Neuronal stem cell (in vitro differentiated cells): Measurements from ENCODE around the gene ZSWIM8.

Experiments used
- DNase-seq: peaks from one replicate; pipeline ENCODE4 v3.0.0-alpha.2; 2013; ENCODE audit warnings: low spot score
- H2AFZ ChIP-seq: one replicate; pipeline ENCODE4 v1.6.1; 2013; ENCODE audit warnings: mild to moderate bottlenecking, low read length, inconsistent platforms
- H2AK5ac ChIP-seq: 2 replicates; pipeline ENCODE4 v1.6.1; 2013; ENCODE audit warnings: low read depth, mild to moderate bottlenecking, inconsistent platforms, low read length, moderate library complexity, mixed read lengths
- H2BK120ac ChIP-seq: 2 replicates; pipeline ENCODE4 v1.6.1; 2013; ENCODE audit warnings: low read depth, mild to moderate bottlenecking, inconsistent platforms, low read length, moderate library complexity, mixed read lengths
- H2BK12ac ChIP-seq: one replicate; pipeline ENCODE4 v1.6.1; 2013; ENCODE audit warnings: low read length, inconsistent platforms
- H2BK15ac ChIP-seq: 2 replicates; pipeline ENCODE4 v1.6.1; 2013; ENCODE audit warnings: mild to moderate bottlenecking, low read length, inconsistent platforms, mixed read lengths
- H2BK5ac ChIP-seq: one replicate; pipeline ENCODE4 v1.6.1; 2013; ENCODE audit warnings: inconsistent platforms, mild to moderate bottlenecking, low read length, moderate library complexity
- H3K14ac ChIP-seq: one replicate; pipeline ENCODE4 v1.6.1; 2013; ENCODE audit warnings: low read length, inconsistent platforms
- H3K18ac ChIP-seq: 2 replicates; pipeline ENCODE4 v1.6.1; 2013; ENCODE audit warnings: low read length, inconsistent platforms
- H3K23ac ChIP-seq: 2 replicates; pipeline ENCODE4 v1.6.1; 2013; ENCODE audit warnings: low read depth, mild to moderate bottlenecking, mixed read lengths, low read length, inconsistent platforms; ENCODE audit not compliant: poor library complexity
- H3K27ac ChIP-seq: replicated peaks from 3 replicates; pipeline ENCODE4 v1.5.1; 2013; ENCODE audit warnings: low read length, inconsistent platforms
- H3K27me3 ChIP-seq, 3 experiments: 2 replicates each; pipeline ENCODE4 v1.6.1; 2013; ENCODE audit warnings: low read length in 3 of 3, mild to moderate bottlenecking in 2 of 3, inconsistent platforms in 1 of 3, low read depth in 1 of 3, mixed read lengths in 1 of 3, moderate library complexity in 1 of 3; ENCODE audit not compliant: control insufficient read depth in 3 of 3, insufficient read depth in 3 of 3
- H3K36me3 ChIP-seq, 2 donors: replicated peaks in 1 of 2; 2 replicates each; pipeline ENCODE4 v1.6.1; 2013; ENCODE audit warnings: low read length in 2 of 2; ENCODE audit not compliant: control insufficient read depth in 2 of 2, insufficient read depth in 2 of 2
- H3K4ac ChIP-seq: 2 replicates; pipeline ENCODE4 v1.6.1; 2013; ENCODE audit warnings: inconsistent platforms, mild to moderate bottlenecking, low read length, moderate library complexity
- H3K4me1 ChIP-seq, 2 donors: 1 replicate in 1 of 2; 2 replicates in 1 of 2; pipeline ENCODE4 v1.6.1; 2013; ENCODE audit warnings: low read length in 2 of 2, low read depth in 1 of 2; ENCODE audit not compliant: control insufficient read depth in 2 of 2, insufficient read depth in 1 of 2
- H3K4me2 ChIP-seq: one replicate; pipeline ENCODE4 v1.6.1; 2013; ENCODE audit warnings: mild to moderate bottlenecking, low read length, inconsistent platforms; ENCODE audit not compliant: insufficient read depth, poor library complexity, severe bottlenecking
- H3K4me3 ChIP-seq, 2 donors: 2 replicates each; pipeline ENCODE4 v1.5.1; 2013; ENCODE audit warnings: low read length in 2 of 2, mild to moderate bottlenecking in 2 of 2, inconsistent platforms in 1 of 2, moderate library complexity in 1 of 2
- H3K79me1 ChIP-seq: one replicate; pipeline ENCODE4 v1.6.1; 2013; ENCODE audit warnings: low read depth, mild to moderate bottlenecking, inconsistent platforms, low read length, moderate library complexity
- H3K9ac ChIP-seq: one replicate; pipeline ENCODE4 v1.6.1; 2013; ENCODE audit warnings: mild to moderate bottlenecking, low read depth, low read length, inconsistent platforms; ENCODE audit not compliant: poor library complexity
- H3K9me3 ChIP-seq, 2 donors: replicated peaks in 1 of 2; 2 replicates each; pipeline versions ENCODE3 to v1.6.1; 2013; ENCODE audit warnings: low read length in 2 of 2, mild to moderate bottlenecking in 2 of 2, inconsistent platforms in 1 of 2, low read depth in 1 of 2, mixed read lengths in 1 of 2, moderate library complexity in 1 of 2; ENCODE audit not compliant: control insufficient read depth in 2 of 2, insufficient read depth in 1 of 2
- H4K8ac ChIP-seq: one replicate; pipeline ENCODE4 v1.6.1; 2013; ENCODE audit warnings: low read depth, mild to moderate bottlenecking, inconsistent platforms, low read length, moderate library complexity
- H4K91ac ChIP-seq: one replicate; pipeline ENCODE4 v1.6.1; 2013; ENCODE audit warnings: low read length, low read depth, mild to moderate bottlenecking, inconsistent platforms; ENCODE audit not compliant: poor library complexity
- WGBS, 2 donors: extraction: QIAGEN DNeasy Blood & Tissue Kit; methylation state at CpG; one replicate each; pipeline ENCODE4 v1.1.7; 2013; ENCODE audit warnings: missing lambda C conversion rate in 2 of 2, mixed read lengths in 1 of 2; ENCODE audit not compliant: insufficient read length in 2 of 2, insufficient replicate concordance in 1 of 2; ENCODE audit errors: extremely low coverage in 2 of 2; 5-methylcytosine and 5-hydroxymethylcytosine counted together

The ZSWIM8 gene

GRCh38 chr10:73813333-73813732, 27.9 kb downstream of the ZSWIM8 start:
- Histone ChIP-seq H2BK15ac (no peak overlapping the region), H2AK5ac (no peak overlapping the region), H3K36me3 (peaks cover 16 to 49% of the 10 kb centered on the region in 2 donors), H3K4me3 (no peak overlapping the region), H3K4ac (no peak overlapping the region), H3K4me2 (no peak overlapping the region), H2BK120ac (no peak overlapping the region), H3K4me1 (peaks cover 0 to 6% of the 10 kb centered on the region in 2 donors), H3K9ac (no peak overlapping the region), H2BK12ac (no peak overlapping the region), H3K79me1 (no peaks in the 10 kb centered on the region), H3K14ac (no peak overlapping the region), H3K9me3 (no peaks in the 10 kb centered on the region), H3K23ac (no peak overlapping the region), H3K27ac (no peak overlapping the region), H2BK5ac (no peak overlapping the region), H4K91ac (no peak overlapping the region), H2AFZ (no peak overlapping the region), H3K27me3 (no peaks in the 10 kb centered on the region), H4K8ac (no peak overlapping the region), H3K18ac (no peak overlapping the region)
- no CpG with 5 or more reads among the region's 7 CpGs for WGBS, 2 donors
- no peak for DNase-seq

GRCh38 chr10:73814276-73814895, 29.0 kb downstream of the ZSWIM8 start:
- no CpG with 5 or more reads among the region's 13 CpGs for WGBS, 2 donors
- H3K27ac ChIP-seq: no peak overlapping the region

GRCh38 chr10:73814896-73815718, 29.7 kb downstream of the ZSWIM8 start:
- peak overlapping the region; percentile 26 for H3K27ac ChIP-seq
- H2AFZ ChIP-seq: no peak overlapping the region
- H3K36me3 ChIP-seq: peaks cover 14 to 33% of the 10 kb centered on the region in 2 donors
- peak overlapping the region; percentile 72 for H3K9ac ChIP-seq
- no peaks in the 10 kb centered on the region for H3K79me1 ChIP-seq
- no peaks in the 10 kb centered on the region for H3K27me3 ChIP-seq
- H3K4me3 ChIP-seq: peak overlapping the region in 1 of 2 donors; percentile 42
- H2BK5ac ChIP-seq: no peak overlapping the region
- no peak overlapping the region for H4K8ac ChIP-seq
- H3K23ac ChIP-seq: peak overlapping the region; percentile 75
- no peak overlapping the region for H2AK5ac ChIP-seq
- H3K18ac ChIP-seq: no peak overlapping the region
- H4K91ac ChIP-seq: no peak overlapping the region
- H3K4me2 ChIP-seq: no peak overlapping the region
- H3K14ac ChIP-seq: no peak overlapping the region
- no peaks in the 10 kb centered on the region for H3K9me3 ChIP-seq
- no CpG with 5 or more reads among the region's 22 CpGs for WGBS, 2 donors
- H3K4ac ChIP-seq: no peak overlapping the region
- no peak overlapping the region for H2BK15ac ChIP-seq
- H2BK12ac ChIP-seq: no peak overlapping the region
- no peak for DNase-seq
- peaks cover 0 to 6% of the 10 kb centered on the region in 2 donors for H3K4me1 ChIP-seq
- H2BK120ac ChIP-seq: no peak overlapping the region

More at GRCh38 chr10:73814276-73814895, 29.0 kb downstream of the ZSWIM8 start:
- Histone ChIP-seq H4K91ac (no peak overlapping the region), H3K4ac (no peak overlapping the region), H4K8ac (no peak overlapping the region), H3K79me1 (no peaks in the 10 kb centered on the region), H3K9ac (no peak overlapping the region), H3K18ac (no peak overlapping the region), H2BK15ac (no peak overlapping the region), H2BK5ac (no peak overlapping the region), H3K4me1 (peaks cover 0 to 6% of the 10 kb centered on the region in 2 donors), H3K23ac (no peak overlapping the region), H3K36me3 (peaks cover 14 to 40% of the 10 kb centered on the region in 2 donors), H3K27me3 (no peaks in the 10 kb centered on the region), H3K4me3 (peak overlapping the region in 1 of 2 donors; percentile 42), H2BK120ac (no peak overlapping the region), H2AK5ac (no peak overlapping the region), H3K14ac (no peak overlapping the region), H3K4me2 (no peak overlapping the region), H3K9me3 (no peaks in the 10 kb centered on the region), H2BK12ac (no peak overlapping the region), H2AFZ (no peak overlapping the region)
- no peak for DNase-seq

- Histone ChIP-seq H3K9me3 (no peaks in the 10 kb centered on the region), H3K79me1 (no peaks in the 10 kb centered on the region), H3K27me3 (no peaks in the 10 kb centered on the region), H3K18ac (no peak overlapping the region), H3K4me3 (no peak overlapping the region), H3K4me2 (no peak overlapping the region), H3K36me3 (peaks cover 14 to 33% of the 10 kb centered on the region in 2 donors), H2AK5ac (no peak overlapping the region), H3K23ac (no peak overlapping the region), H3K9ac (no peak overlapping the region), H3K4me1 (peaks cover 0 to 5% of the 10 kb centered on the region in 2 donors), H2BK15ac (no peak overlapping the region), H4K91ac (no peak overlapping the region), H3K4ac (no peak overlapping the region), H2BK5ac (no peak overlapping the region), H3K14ac (no peak overlapping the region), H3K27ac (no peak overlapping the region), H2AFZ (no peak overlapping the region), H2BK12ac (no peak overlapping the region), H4K8ac (no peak overlapping the region), H2BK120ac (no peak overlapping the region)
- no peak for DNase-seq
These were observed 30.3 kb downstream of the ZSWIM8 start for GRCh38 chr10:73815719-73816030.
